HG02973 (cell line): ENCODE data around the gene ARMC10.
"Not testable (repeated sequence)": the region's sequence is repeated elsewhere in the genome, so short reads cannot be mapped to it uniquely, and the experiment has no call there.

Experiments
- ATAC-seq: cut with Tn5 transposase; IDR thresholded peaks from one replicate; pipeline ENCODE4 v1.9.1; 2021; ENCODE audit warnings: moderate library complexity; ENCODE audit not compliant: unreplicated experiment

Gene ARMC10

GRCh38 chr7:103121641-103122040, 46.7 kb downstream of the ARMC10 start:
- no peak for ATAC-seq

GRCh38 chr7:103123529-103123928, 48.6 kb downstream of the ARMC10 start:
- no peak for ATAC-seq

GRCh38 chr7:103124429-103124979, 49.6 kb downstream of the ARMC10 start:
- ATAC-seq = no peak

- no peak for ATAC-seq
Measured at GRCh38 chr7:103127006-103127405, 52.1 kb downstream of the ARMC10 start.

GRCh38 chr7:103129702-103130549, 55.0 kb downstream of the ARMC10 start:
- ATAC-seq = no peak

- no peak for ATAC-seq
Measured at GRCh38 chr7:103130901-103131624, 56.1 kb downstream of the ARMC10 start.

- no peak for ATAC-seq
Measured at GRCh38 chr7:103132995-103133688, 58.2 kb downstream of the ARMC10 start.

- no peak for ATAC-seq
Measured at GRCh38 chr7:103134836-103135554, 60.1 kb downstream of the ARMC10 start.

- ATAC-seq = no peak
Measured at GRCh38 chr7:103140061-103140460, 65.1 kb downstream of the ARMC10 start.

GRCh38 chr7:103140685-103141084, 65.7 kb downstream of the ARMC10 start:
- ATAC-seq = no peak

GRCh38 chr7:103141753-103142404, 66.9 kb downstream of the ARMC10 start:
- no peak for ATAC-seq

- ATAC-seq = no peak
Measured at GRCh38 chr7:103142494-103142893, 67.6 kb downstream of the ARMC10 start.

GRCh38 chr7:103143868-103144267, 68.9 kb downstream of the ARMC10 start:
- no peak for ATAC-seq

- ATAC-seq = not testable (repeated sequence)
Measured at GRCh38 chr7:103144754-103145153, 69.8 kb downstream of the ARMC10 start.

- ATAC-seq = no peak
Measured at GRCh38 chr7:103148131-103148993, 73.4 kb downstream of the ARMC10 start.
